Right lobe of liver (tissue), 4 donors: ENCODE data around the gene DGKI.

Experiments used
- POLR2A ChIP-seq: fragments of 450-650 bp; IDR thresholded peaks from one replicate; pipeline ENCODE4 v1.6.1; 2017; ENCODE audit warnings: antibody characterized with exemption, mild to moderate bottlenecking
- TF ChIP-seq, protein P1 (sequence below), 4 donors: fragments of 200-600 bp in 3 of 4; fragments of 450-650 bp in 1 of 4; IDR thresholded peaks; one replicate each; pipeline versions ENCODE4 v1.5.1 to v1.8.0; 2016 to 2022; ENCODE audit warnings: antibody characterized with exemption in 4 of 4, mild to moderate bottlenecking in 2 of 4
- donor health status: DM: no; HTN: no; CAD: no.
- donor health status: DM: no; HTN: no; CAD: no.
- donor health status: DM: no; HTN: yes; CAD: no.

GRCh38 chr7:137574812-137575211 lies 272.0 kb downstream of the DGKI start:
- TF ChIP-seq, protein P1, sequence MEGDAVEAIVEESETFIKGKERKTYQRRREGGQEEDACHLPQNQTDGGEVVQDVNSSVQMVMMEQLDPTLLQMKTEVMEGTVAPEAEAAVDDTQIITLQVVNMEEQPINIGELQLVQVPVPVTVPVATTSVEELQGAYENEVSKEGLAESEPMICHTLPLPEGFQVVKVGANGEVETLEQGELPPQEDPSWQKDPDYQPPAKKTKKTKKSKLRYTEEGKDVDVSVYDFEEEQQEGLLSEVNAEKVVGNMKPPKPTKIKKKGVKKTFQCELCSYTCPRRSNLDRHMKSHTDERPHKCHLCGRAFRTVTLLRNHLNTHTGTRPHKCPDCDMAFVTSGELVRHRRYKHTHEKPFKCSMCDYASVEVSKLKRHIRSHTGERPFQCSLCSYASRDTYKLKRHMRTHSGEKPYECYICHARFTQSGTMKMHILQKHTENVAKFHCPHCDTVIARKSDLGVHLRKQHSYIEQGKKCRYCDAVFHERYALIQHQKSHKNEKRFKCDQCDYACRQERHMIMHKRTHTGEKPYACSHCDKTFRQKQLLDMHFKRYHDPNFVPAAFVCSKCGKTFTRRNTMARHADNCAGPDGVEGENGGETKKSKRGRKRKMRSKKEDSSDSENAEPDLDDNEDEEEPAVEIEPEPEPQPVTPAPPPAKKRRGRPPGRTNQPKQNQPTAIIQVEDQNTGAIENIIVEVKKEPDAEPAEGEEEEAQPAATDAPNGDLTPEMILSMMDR (IDR thresholded peaks at IDR 0.05), result no peak
- TF ChIP-seq POLR2A, result no peak
